WERI-Rb-1 (cell line): Measurements from ENCODE around the gene KSR1.
"Not testable (repeated sequence)": the region's sequence is repeated elsewhere in the genome, so short reads cannot be mapped to it uniquely, and the experiment has no call there.

ENCODE experiments used
- DNase-seq: peaks from one replicate; pipeline ENCODE4 v3.0.0-alpha.2; 2020
- H3K27ac ChIP-seq: fragments of 250-450 bp; sonication (Bioruptor Pico); 2 replicates; pipeline ENCODE4 v1.5.1; 2020; ENCODE audit warnings: mild to moderate bottlenecking, moderate library complexity
- H3K27me3 ChIP-seq: fragments of 250-450 bp; sonication (Bioruptor Pico); 2 replicates; pipeline ENCODE4 v1.5.1; 2021; ENCODE audit warnings: mild to moderate bottlenecking, low read depth, moderate library complexity; ENCODE audit not compliant: insufficient read depth, severe bottlenecking
- H3K36me3 ChIP-seq: fragments of 250-450 bp; sonication (Bioruptor Pico); 2 replicates; pipeline ENCODE4 v1.5.1; 2020; ENCODE audit warnings: mild to moderate bottlenecking, moderate library complexity
- H3K4me3 ChIP-seq: 2 replicates; pipeline ENCODE4 v1.5.1; 2011; ENCODE audit warnings: low read depth, mild to moderate bottlenecking, control low read depth, low read length
- H3K9me3 ChIP-seq: fragments of 250-450 bp; sonication (Bioruptor Pico); 2 replicates; pipeline ENCODE4 v1.5.1; 2021; ENCODE audit warnings: mild to moderate bottlenecking, moderate library complexity; ENCODE audit not compliant: severe bottlenecking
- TF ChIP-seq, protein P1 (sequence below): IDR thresholded peaks from 2 replicates; pipeline ENCODE4 v1.5.1; 2011; ENCODE audit warnings: low read depth, mild to moderate bottlenecking, control low read depth, inconsistent platforms, low read length

The KSR1 gene

DNA sequence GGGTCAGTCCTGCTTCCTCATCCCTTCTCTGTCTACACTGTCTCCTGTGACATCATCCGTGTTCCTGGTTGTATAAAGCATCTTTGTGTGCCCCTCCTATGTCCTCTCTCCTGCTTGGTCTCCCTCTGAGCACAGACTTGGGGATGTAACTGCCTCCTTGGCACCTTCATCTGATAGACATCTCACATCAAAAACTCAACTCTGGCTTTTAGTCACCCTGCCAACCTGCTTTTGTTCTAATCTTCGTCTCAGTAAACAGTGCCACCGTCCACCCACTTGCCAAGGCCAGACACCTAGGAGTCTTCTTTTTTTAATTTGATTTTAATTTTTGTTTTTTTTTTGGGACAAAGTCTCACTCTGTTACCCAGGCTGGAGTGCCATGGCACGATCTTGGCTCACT is 16.9 kb upstream of the KSR1 start:
- no peak overlapping the region for H3K27ac ChIP-seq
- TF ChIP-seq, protein P1, sequence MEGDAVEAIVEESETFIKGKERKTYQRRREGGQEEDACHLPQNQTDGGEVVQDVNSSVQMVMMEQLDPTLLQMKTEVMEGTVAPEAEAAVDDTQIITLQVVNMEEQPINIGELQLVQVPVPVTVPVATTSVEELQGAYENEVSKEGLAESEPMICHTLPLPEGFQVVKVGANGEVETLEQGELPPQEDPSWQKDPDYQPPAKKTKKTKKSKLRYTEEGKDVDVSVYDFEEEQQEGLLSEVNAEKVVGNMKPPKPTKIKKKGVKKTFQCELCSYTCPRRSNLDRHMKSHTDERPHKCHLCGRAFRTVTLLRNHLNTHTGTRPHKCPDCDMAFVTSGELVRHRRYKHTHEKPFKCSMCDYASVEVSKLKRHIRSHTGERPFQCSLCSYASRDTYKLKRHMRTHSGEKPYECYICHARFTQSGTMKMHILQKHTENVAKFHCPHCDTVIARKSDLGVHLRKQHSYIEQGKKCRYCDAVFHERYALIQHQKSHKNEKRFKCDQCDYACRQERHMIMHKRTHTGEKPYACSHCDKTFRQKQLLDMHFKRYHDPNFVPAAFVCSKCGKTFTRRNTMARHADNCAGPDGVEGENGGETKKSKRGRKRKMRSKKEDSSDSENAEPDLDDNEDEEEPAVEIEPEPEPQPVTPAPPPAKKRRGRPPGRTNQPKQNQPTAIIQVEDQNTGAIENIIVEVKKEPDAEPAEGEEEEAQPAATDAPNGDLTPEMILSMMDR = no peak
- no peaks in the 10 kb centered on the region for H3K27me3 ChIP-seq
- no peak overlapping the region for H3K4me3 ChIP-seq
- no peak for DNase-seq
- no peaks in the 10 kb centered on the region for H3K9me3 ChIP-seq
- no peaks in the 10 kb centered on the region for H3K36me3 ChIP-seq

DNA sequence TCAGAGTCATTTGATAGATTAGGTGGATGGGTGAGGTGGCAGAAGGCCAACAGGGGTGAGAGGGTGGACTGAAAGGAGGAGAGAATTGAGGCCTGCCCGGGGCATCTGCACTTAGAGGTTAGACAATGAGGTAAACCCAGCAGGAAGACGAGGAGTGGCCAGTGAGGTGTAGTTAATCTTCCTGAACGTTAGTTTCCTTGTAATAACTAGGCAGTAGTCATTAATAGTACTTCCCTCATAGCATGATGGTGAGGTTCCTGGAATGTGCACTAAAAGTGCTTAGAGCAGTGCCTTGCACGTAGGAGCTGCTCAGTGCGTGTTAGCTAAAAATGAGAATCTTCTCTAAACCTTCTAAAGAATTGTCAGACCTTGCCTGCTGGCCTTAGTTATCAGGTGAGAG is 13.5 kb upstream of the KSR1 start:
- TF ChIP-seq, protein P1 = no peak
- no peaks in the 10 kb centered on the region for H3K9me3 ChIP-seq
- no peak for DNase-seq
- no peak overlapping the region for H3K4me3 ChIP-seq
- H3K27ac ChIP-seq = no peak overlapping the region
- H3K36me3 ChIP-seq = no peaks in the 10 kb centered on the region
- no peaks in the 10 kb centered on the region for H3K27me3 ChIP-seq

DNA sequence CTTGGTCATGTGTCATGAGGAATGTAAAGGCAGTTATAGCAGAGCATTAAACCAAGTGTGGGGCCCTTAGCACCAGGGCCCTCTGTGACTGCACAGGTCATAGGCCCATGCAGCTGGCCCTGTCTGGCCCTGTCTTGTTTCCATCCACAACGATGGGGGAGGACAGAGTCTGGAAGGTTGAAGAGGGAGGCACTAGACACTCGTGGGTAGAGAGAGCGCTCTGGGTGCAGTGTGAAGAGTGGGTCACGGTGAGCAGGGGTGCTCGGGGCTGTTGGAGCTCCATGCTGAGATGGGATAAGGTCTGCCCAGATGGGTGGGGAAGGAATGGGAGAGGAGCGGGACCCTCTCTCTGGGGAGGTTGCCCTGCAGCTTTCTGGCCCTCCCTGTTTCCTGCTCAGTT is 12.8 kb upstream of the KSR1 start:
- TF ChIP-seq, protein P1 = no peak
- H3K9me3 ChIP-seq = no peaks in the 10 kb centered on the region
- no peaks in the 10 kb centered on the region for H3K36me3 ChIP-seq
- DNase-seq = no peak
- no peak overlapping the region for H3K4me3 ChIP-seq
- no peaks in the 10 kb centered on the region for H3K27me3 ChIP-seq
- no peak overlapping the region for H3K27ac ChIP-seq

DNA sequence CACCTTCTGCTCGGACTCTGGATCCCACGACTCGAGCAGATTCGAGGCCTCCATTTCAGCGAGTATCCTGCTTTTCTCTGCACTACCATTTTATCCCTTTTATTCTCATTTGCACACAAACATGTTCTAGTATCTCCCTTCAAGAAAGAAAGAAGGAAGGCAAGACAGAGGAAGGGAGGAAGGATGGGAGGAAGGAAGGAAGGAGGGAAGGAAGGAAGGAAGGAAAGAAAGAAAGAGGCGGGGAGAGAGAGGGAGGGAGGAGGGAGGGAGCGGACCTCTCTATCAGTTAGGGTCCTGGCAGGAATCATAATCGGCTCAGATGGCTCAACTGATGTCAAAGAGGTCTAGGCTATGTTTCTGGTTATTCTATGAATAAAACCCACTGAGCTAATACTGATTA is 10.3 kb upstream of the KSR1 start:
- DNase-seq = no peak
- H3K27me3 ChIP-seq = no peaks in the 10 kb centered on the region
- H3K4me3 ChIP-seq = no peak overlapping the region
- no peak overlapping the region for H3K27ac ChIP-seq
- H3K36me3 ChIP-seq = no peaks in the 10 kb centered on the region
- no peaks in the 10 kb centered on the region for H3K9me3 ChIP-seq
- TF ChIP-seq, protein P1 = no peak

DNA sequence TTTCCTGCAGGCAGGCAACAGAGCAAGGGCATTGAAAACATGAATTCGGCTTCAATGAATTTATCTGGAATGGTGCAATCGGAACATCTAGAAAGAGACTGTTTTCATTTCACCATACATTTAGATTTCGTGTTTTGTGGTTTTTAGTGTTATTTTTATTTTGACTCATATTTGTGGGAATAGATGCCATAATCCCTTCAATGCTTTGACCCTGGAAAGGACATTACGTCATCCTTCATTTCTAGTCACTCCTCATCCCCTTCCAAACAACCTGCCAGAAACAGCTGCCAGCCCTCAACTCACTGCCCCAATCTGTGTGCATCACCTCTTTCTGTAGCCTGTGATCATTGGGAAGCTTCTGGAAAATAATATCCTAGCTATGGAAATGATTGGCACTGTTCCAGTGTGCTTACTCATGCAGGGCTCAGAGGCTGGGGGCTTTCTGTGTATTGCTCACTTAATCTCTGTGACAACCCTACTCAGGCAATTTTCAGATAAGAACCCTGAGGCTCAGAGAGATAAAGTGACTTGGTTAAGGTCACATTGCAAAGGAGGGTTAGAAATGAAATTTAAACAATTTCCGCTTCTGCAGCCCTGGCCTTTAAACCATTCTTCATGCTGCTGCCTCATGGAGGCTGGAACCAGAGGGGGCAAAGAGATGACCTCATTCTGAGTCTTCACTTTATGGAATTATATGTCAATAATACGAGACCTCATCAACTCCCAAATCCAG is 9.5 kb upstream of the KSR1 start:
- DNase-seq = peak; percentile 30
- H3K27ac ChIP-seq = no peak overlapping the region
- no peaks in the 10 kb centered on the region for H3K27me3 ChIP-seq
- no peak overlapping the region for H3K4me3 ChIP-seq
- no peaks in the 10 kb centered on the region for H3K9me3 ChIP-seq
- H3K36me3 ChIP-seq = no peaks in the 10 kb centered on the region
- TF ChIP-seq, protein P1 = no peak

DNA sequence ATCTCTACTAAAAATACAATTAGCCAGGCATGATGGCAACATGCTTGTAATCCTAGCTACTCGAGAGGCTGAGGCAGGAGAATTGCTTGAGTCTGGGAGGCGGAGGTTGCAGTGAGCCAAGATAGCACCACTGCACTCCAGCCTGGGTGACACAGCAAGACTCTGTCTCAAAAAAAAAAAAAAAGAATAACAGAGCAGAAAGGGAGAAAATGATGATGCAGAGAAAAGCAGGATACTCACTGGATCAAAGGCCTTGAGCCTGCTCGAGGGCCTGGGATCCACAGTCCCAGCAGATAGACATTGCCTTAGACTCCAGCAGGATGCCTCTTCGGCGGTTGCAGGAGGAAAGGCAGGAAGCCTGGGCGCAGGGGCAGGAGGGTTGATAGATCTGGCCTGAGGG is 7.7 kb upstream of the KSR1 start:
- H3K9me3 ChIP-seq, DNase-seq, H3K36me3 ChIP-seq, H3K27ac ChIP-seq, H3K4me3 ChIP-seq, H3K27me3 ChIP-seq: not testable (repeated sequence)
